Skeletal muscle satellite cell (primary cell): Measurements from ENCODE around the gene ABCG5.

Source experiments
- H3K27me3 ChIP-seq: 2 replicates; pipeline ENCODE4 v1.7.0; 2013; ENCODE audit warnings: low read length; ENCODE audit not compliant: control insufficient read depth, insufficient read depth
- H3K36me3 ChIP-seq: 2 replicates; pipeline ENCODE4 v1.7.0; 2013; ENCODE audit warnings: mild to moderate bottlenecking, control low read depth, low read length; ENCODE audit not compliant: insufficient read depth
- H3K4me1 ChIP-seq: 2 replicates; pipeline ENCODE4 v1.7.0; 2013; ENCODE audit warnings: low read length; ENCODE audit not compliant: control insufficient read depth, insufficient read depth
- H3K4me2 ChIP-seq: 2 replicates; pipeline ENCODE4 v1.7.0; 2013; ENCODE audit warnings: mild to moderate bottlenecking, low read length
- H3K4me3 ChIP-seq: 2 replicates; pipeline ENCODE4 v1.7.0; 2013; ENCODE audit warnings: low read length
- H3K9ac ChIP-seq: 2 replicates; pipeline ENCODE4 v1.7.0; 2013; ENCODE audit warnings: mild to moderate bottlenecking, low read depth, low read length, moderate library complexity
- H3K9me3 ChIP-seq: replicated peaks from 2 replicates; pipeline ENCODE4 v1.7.0; 2013; ENCODE audit warnings: mild to moderate bottlenecking, control low read depth, low read length

ABCG5 gene

GRCh38 chr2:43823751-43824150, 14.9 kb downstream of the ABCG5 start:
- no peaks in the 10 kb centered on the region for H3K4me1 ChIP-seq
- no peak overlapping the region for H3K9ac ChIP-seq
- no peaks in the 10 kb centered on the region for H3K36me3 ChIP-seq
- no peaks in the 10 kb centered on the region for H3K9me3 ChIP-seq
- H3K4me2 ChIP-seq = no peak overlapping the region
- H3K27me3 ChIP-seq = peaks cover 43% of the 10 kb centered on the region
- no peak overlapping the region for H3K4me3 ChIP-seq

- Histone ChIP-seq H3K9ac (no peak overlapping the region), H3K27me3 (peaks cover 43% of the 10 kb centered on the region), H3K36me3 (no peaks in the 10 kb centered on the region), H3K9me3 (no peaks in the 10 kb centered on the region), H3K4me1 (no peaks in the 10 kb centered on the region), H3K4me2 (no peak overlapping the region), H3K4me3 (no peak overlapping the region)
These were observed 15.8 kb downstream of the ABCG5 start for GRCh38 chr2:43822839-43823238.

- Histone ChIP-seq H3K36me3 (no peaks in the 10 kb centered on the region), H3K27me3 (peaks cover 32% of the 10 kb centered on the region), H3K9me3 (no peaks in the 10 kb centered on the region), H3K4me1 (no peaks in the 10 kb centered on the region), H3K9ac (no peak overlapping the region), H3K4me2 (no peak overlapping the region), H3K4me3 (no peak overlapping the region)
These were observed 19.0 kb downstream of the ABCG5 start for GRCh38 chr2:43819491-43820163.

DNA sequence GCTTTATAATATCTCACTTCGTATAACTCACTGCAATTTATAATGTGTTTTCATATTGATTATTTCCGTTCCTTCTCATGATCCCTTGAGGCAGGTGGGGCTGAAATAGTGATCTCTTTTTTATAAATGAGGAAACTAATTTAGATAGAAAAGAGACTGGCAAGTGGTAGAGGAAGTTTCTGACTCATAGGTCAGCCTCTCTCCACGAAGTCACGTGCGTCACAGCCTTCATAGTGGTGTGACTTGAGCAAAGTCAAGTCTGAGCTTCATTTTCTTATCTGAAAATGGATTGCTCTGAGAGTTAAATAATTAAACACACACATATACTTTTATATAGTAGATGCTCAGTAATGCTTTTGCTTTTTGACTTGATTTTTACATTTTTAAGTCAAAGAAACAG, 19.9 kb downstream of the ABCG5 start:
- no peak overlapping the region for H3K4me2 ChIP-seq
- no peak overlapping the region for H3K4me3 ChIP-seq
- no peaks in the 10 kb centered on the region for H3K36me3 ChIP-seq
- H3K27me3 ChIP-seq = peaks cover 24% of the 10 kb centered on the region
- H3K4me1 ChIP-seq = no peaks in the 10 kb centered on the region
- no peak overlapping the region for H3K9ac ChIP-seq
- H3K9me3 ChIP-seq = no peaks in the 10 kb centered on the region

DNA sequence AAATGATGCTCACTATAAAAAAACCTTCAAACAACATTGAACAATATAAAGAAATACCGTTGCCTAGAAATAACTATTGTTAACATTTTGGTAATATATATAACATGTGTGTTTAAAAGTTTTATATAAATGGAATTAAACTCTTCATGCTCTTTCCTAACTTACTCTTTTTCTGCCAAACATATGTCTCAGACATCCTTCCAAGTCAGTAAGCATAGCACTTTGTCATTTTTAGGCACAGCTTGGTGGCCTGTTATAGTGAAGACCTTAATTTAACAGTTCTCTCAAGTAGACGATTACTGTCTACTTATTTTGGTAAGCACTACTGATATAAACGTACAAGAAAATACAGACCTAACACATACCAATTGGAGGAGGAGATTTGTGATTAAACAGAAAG, 23.9 kb downstream of the ABCG5 start:
- no peaks in the 10 kb centered on the region for H3K4me1 ChIP-seq
- no peak overlapping the region for H3K4me2 ChIP-seq
- no peak overlapping the region for H3K9ac ChIP-seq
- no peaks in the 10 kb centered on the region for H3K9me3 ChIP-seq
- no peaks in the 10 kb centered on the region for H3K36me3 ChIP-seq
- no peaks in the 10 kb centered on the region for H3K27me3 ChIP-seq
- H3K4me3 ChIP-seq = no peak overlapping the region

DNA sequence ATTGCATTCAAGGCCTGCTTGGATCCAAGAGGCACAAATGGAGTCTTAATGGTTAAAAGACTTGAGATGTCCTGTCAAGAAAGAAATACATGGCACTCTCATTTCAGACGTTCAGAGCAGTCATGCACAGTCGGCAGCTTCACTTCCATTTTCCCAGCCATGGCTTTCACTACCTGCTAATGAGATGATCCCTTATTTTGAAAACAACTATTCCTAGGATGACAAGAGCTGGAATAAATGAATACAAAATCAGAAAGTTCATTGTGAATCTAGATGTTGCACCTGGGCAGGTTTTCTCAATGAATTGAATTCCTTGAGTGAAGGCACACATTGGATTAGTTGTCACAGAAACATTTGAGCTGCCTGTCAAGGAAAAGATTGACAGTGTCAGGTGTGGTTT, 25.7 kb downstream of the ABCG5 start:
- Histone ChIP-seq H3K4me1 (no peaks in the 10 kb centered on the region), H3K36me3 (no peaks in the 10 kb centered on the region), H3K4me3 (no peak overlapping the region), H3K4me2 (no peak overlapping the region), H3K27me3 (no peaks in the 10 kb centered on the region), H3K9me3 (no peaks in the 10 kb centered on the region), H3K9ac (no peak overlapping the region)

DNA sequence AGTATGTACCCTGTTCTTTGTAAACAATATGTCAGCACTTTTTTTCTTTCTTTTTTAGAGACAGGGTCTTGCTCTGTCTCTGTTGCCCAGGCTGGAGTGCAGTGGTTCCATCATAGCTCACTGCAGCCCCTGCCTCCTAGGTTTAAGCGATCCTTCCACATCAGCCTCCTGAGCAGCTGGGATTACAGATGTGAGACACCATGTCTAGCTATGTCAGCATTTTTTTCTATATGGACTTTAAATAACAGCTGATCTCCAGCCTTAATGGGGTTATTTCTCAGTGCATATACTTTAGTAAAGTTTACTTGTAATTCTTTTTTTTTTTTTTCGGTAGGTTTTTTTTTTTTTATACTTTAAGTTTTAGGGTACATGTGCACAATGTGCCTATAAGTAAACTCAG, 26.6 kb downstream of the ABCG5 start:
- H3K4me2 ChIP-seq = no peak overlapping the region
- no peaks in the 10 kb centered on the region for H3K27me3 ChIP-seq
- H3K9ac ChIP-seq = no peak overlapping the region
- no peaks in the 10 kb centered on the region for H3K36me3 ChIP-seq
- no peak overlapping the region for H3K4me3 ChIP-seq
- H3K4me1 ChIP-seq = no peaks in the 10 kb centered on the region
- H3K9me3 ChIP-seq = no peaks in the 10 kb centered on the region

DNA sequence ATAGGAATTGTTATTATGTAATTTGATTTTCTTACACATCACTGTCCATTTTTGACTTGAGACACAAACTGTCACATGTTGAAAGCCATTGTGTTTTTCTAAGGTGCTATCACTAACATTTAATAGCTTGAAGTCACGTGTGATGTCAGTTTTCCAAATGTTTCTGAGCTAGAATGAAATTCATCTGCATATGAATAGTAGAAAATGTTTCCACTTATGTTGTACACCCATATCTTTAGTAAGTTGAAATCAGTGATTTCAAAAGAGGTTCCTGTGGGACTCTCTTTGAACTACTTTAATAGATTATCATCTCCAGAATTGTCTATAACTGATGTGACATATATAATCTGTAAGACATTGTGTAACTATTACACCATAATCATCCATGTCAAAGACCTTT, 27.8 kb downstream of the ABCG5 start:
- Histone ChIP-seq H3K4me3 (no peak overlapping the region), H3K36me3 (no peaks in the 10 kb centered on the region), H3K4me1 (no peaks in the 10 kb centered on the region), H3K27me3 (no peaks in the 10 kb centered on the region), H3K4me2 (no peak overlapping the region), H3K9ac (no peak overlapping the region), H3K9me3 (no peaks in the 10 kb centered on the region)

DNA sequence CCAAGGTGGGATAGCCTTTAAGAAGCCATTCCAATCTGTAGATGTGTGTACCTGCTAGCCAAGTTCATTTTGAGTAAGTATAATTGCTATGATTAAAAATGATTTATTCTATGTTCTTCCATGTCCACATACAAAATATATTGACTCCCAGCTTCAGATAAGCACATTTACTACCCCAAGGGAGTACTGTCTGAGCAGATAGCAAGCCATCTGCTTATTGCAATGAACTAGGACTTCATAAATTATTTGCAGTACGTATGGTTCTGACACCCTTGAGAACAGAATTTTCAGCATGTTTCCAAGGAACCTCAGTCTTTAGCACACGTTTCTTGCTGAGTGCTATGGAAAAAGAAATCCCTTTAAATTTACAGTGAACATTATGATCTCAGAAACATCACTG, 28.2 kb downstream of the ABCG5 start:
- no peaks in the 10 kb centered on the region for H3K4me1 ChIP-seq
- no peak overlapping the region for H3K4me3 ChIP-seq
- no peaks in the 10 kb centered on the region for H3K27me3 ChIP-seq
- peaks cover 2% of the 10 kb centered on the region for H3K36me3 ChIP-seq
- no peak overlapping the region for H3K4me2 ChIP-seq
- no peak overlapping the region for H3K9ac ChIP-seq
- no peaks in the 10 kb centered on the region for H3K9me3 ChIP-seq

DNA sequence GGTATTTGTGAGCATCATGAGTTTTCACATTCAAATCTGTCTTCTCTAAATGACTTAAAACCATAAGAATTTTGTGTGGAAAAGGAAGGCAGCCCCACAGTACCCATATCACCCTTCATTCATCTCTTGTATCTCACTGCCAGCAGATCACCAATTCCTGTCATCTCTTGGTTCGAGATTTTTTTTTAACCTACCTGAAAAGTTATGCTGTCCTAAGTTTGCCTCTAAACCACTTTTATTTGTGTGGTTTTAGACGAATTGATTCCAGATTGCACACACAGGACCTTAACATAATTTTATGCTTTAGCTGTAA, 32.0 kb downstream of the ABCG5 start:
- Histone ChIP-seq H3K36me3 (peaks cover 6% of the 10 kb centered on the region), H3K4me2 (no peak overlapping the region), H3K4me1 (no peaks in the 10 kb centered on the region), H3K9ac (no peak overlapping the region), H3K4me3 (no peak overlapping the region), H3K9me3 (no peaks in the 10 kb centered on the region), H3K27me3 (no peaks in the 10 kb centered on the region)

DNA sequence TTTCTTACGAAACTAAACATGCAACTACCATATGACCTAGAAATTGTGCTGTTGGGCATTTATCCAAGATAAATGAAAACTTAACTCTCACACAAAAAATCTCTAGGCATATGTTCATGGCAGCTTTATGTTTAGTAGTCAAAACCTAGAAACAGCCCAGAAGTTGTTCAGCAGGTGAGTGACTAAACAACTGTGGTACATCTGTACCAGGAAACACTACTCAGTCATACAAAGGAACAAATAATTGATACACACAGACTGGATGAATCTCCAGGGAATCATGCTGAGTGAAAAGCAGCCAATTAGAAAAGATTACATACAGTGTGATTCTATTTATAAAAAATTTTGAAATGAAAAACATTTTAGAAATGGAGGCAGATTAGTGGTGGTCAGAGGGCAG, 35.5 kb downstream of the ABCG5 start:
- H3K9me3 ChIP-seq = no peaks in the 10 kb centered on the region
- no peak overlapping the region for H3K9ac ChIP-seq
- H3K27me3 ChIP-seq = no peaks in the 10 kb centered on the region
- H3K4me3 ChIP-seq = no peak overlapping the region
- H3K4me2 ChIP-seq = no peak overlapping the region
- peaks cover 6% of the 10 kb centered on the region for H3K36me3 ChIP-seq
- no peaks in the 10 kb centered on the region for H3K4me1 ChIP-seq

DNA sequence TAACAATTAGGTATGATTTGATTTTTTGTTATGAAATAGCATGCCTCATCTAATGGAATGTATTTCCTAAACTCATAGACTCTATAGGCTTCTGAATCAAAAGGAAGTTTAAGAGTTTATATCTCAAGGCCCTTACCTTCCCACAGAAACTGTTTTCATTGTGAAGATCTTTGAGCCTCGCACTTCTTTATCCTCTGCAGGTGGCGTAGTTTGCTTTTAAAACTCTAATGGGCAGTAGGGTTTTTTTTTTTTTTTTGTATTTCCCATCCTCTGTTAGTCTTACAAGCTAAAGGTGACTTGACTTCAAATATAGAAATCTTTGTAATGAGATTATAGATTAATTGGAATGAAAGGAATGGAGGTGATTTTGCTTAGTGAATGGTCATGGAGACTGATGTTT, 36.5 kb downstream of the ABCG5 start:
- Histone ChIP-seq H3K4me1 (no peaks in the 10 kb centered on the region), H3K27me3 (no peaks in the 10 kb centered on the region), H3K36me3 (peaks cover 6% of the 10 kb centered on the region), H3K4me2 (no peak overlapping the region), H3K9ac (no peak overlapping the region), H3K4me3 (no peak overlapping the region), H3K9me3 (no peaks in the 10 kb centered on the region)
